ENCODE data around the gene SLC45A2.
"Not testable (repeated sequence)": the region's sequence is repeated elsewhere in the genome, so short reads cannot be mapped to it uniquely, and the experiment has no call there.

SLC45A2 gene

GRCh38 chr5:33964132-33964700 lies 20.3 kb downstream of the SLC45A2 start:
- DNase-seq = no peak

- DNase-seq = no peak
These were observed 26.3 kb downstream of the SLC45A2 start for GRCh38 chr5:33958176-33958575.

- DNase-seq = no peak
These were observed 26.8 kb downstream of the SLC45A2 start for GRCh38 chr5:33957577-33958150.

- DNase-seq = not testable (repeated sequence)
These were observed 32.3 kb downstream of the SLC45A2 start for GRCh38 chr5:33952175-33952574.

- no peak for DNase-seq
These were observed 39.9 kb downstream of the SLC45A2 start for GRCh38 chr5:33944543-33945132.

- DNase-seq = no peak
These were observed 43.4 kb downstream of the SLC45A2 start for GRCh38 chr5:33941090-33941489.

- no peak for DNase-seq
These were observed 44.8 kb downstream of the SLC45A2 start for GRCh38 chr5:33939556-33940262.

GRCh38 chr5:33938881-33939280 lies 45.6 kb downstream of the SLC45A2 start:
- DNase-seq = no peak

- DNase-seq = no peak
These were observed 46.0 kb downstream of the SLC45A2 start for GRCh38 chr5:33938507-33938796.

GRCh38 chr5:33937707-33938506 lies 46.6 kb downstream of the SLC45A2 start:
- no peak for DNase-seq

- DNase-seq = no peak
These were observed 47.3 kb downstream of the SLC45A2 start for GRCh38 chr5:33937017-33937706.

GRCh38 chr5:33936381-33937016 lies 48.0 kb downstream of the SLC45A2 start, which contains the start of gene RXFP3:
Gene RXFP3, plus strand, starts transcription at chr5:33936386. Its CDS starts 355 bp downstream, at chr5:33936741.
- peak; percentile 31 for DNase-seq

- no peak for DNase-seq
These were observed 48.5 kb downstream of the SLC45A2 start for GRCh38 chr5:33936004-33936380.

GRCh38 chr5:33934176-33934575 lies 50.3 kb downstream of the SLC45A2 start:
- DNase-seq = no peak

GRCh38 chr5:33933723-33934169 lies 50.7 kb downstream of the SLC45A2 start:
- no peak for DNase-seq

GRCh38 chr5:33931136-33931535 lies 53.4 kb downstream of the SLC45A2 start:
- no peak for DNase-seq

GRCh38 chr5:33929925-33930690 lies 54.4 kb downstream of the SLC45A2 start:
- DNase-seq = no peak

- no peak for DNase-seq
These were observed 56.2 kb downstream of the SLC45A2 start for GRCh38 chr5:33928283-33928682.

- no peak for DNase-seq
These were observed 56.8 kb downstream of the SLC45A2 start for GRCh38 chr5:33927685-33928084.

GRCh38 chr5:33925278-33925677 lies 59.2 kb downstream of the SLC45A2 start:
- no peak for DNase-seq

- no peak for DNase-seq
These were observed 63.5 kb downstream of the SLC45A2 start for GRCh38 chr5:33921002-33921401.

Measured in NCI-H2029 treated with DMSO at 0.1 percent for 48 hours (cell line).